NCI-H2081 (cell line): Measurements from ENCODE around the gene GPS1.

ENCODE experiments used
- DNase-seq, 2 experiments: peaks; one replicate each; lab custom pipeline; 2025; lab: John Stamatoyannopoulos, UW

Gene GPS1

GRCh38 chr17:82059272-82060000 lies 7.7 kb downstream of the GPS1 start:
- DNase-seq, result no peak

GRCh38 chr17:82060001-82060380 lies 8.3 kb downstream of the GPS1 start:
- DNase-seq, result no peak

GRCh38 chr17:82060614-82061013 lies 8.9 kb downstream of the GPS1 start:
- no peak for DNase-seq

- DNase-seq, result no peak
Measured at GRCh38 chr17:82061047-82061925, 9.6 kb downstream of the GPS1 start.

- DNase-seq, result no peak
Measured at GRCh38 chr17:82062076-82062983, 10.6 kb downstream of the GPS1 start.

GRCh38 chr17:82062984-82063368 lies 11.3 kb downstream of the GPS1 start:
- no peak for DNase-seq

GRCh38 chr17:82063424-82064415 lies 12.0 kb downstream of the GPS1 start:
- DNase-seq, result no peak

- peak; percentile 48 to 67 for DNase-seq
Measured at GRCh38 chr17:82064433-82065192, 12.9 kb downstream of the GPS1 start.

- no peak for DNase-seq
Measured at GRCh38 chr17:82065193-82065637, 13.5 kb downstream of the GPS1 start.

GRCh38 chr17:82065638-82066303 lies 14.1 kb downstream of the GPS1 start, which contains the start of gene DUS1L:
TSS of gene DUS1L (minus strand) at chr17:82065804. CDS start at chr17:82065059, 745 bp downstream.
- DNase-seq, result peak; percentile 46 to 63

GRCh38 chr17:82070611-82071010 lies 18.9 kb downstream of the GPS1 start:
- no peak for DNase-seq

GRCh38 chr17:82072827-82073226 lies 21.1 kb downstream of the GPS1 start:
- DNase-seq, result no peak

GRCh38 chr17:82073446-82073845 lies 21.7 kb downstream of the GPS1 start:
- no peak for DNase-seq

GRCh38 chr17:82076018-82076784 lies 24.5 kb downstream of the GPS1 start:
- no peak for DNase-seq

GRCh38 chr17:82076785-82077591 lies 25.3 kb downstream of the GPS1 start:
- no peak for DNase-seq

- DNase-seq, result no peak
Measured at GRCh38 chr17:82077617-82078358, 26.1 kb downstream of the GPS1 start.

- no peak for DNase-seq
Measured at GRCh38 chr17:82078433-82078832, 26.7 kb downstream of the GPS1 start.
